SK-N-SH (cell line): ENCODE data around the gene GOLPH3. TPM values are rescaled to one million over a fixed set of nuclear protein-coding genes. Genes with fewer than 3 reads are reported as not detected.

Experiments
- CTCF ChIA-PET: fragments of 300-600, 350-600 bp; formaldehyde crosslinking; extraction: SDS; loops from one replicate; lab custom pipeline; 2021; lab: Yijun Ruan, JAX
- POLR2A ChIA-PET: fragments of 350-600 bp; sonication (Branson Sonifier 250); formaldehyde crosslinking; extraction: SDS; loops from one replicate; lab custom pipeline; 2020; ENCODE audit warnings: antibody characterized with exemption, inconsistent platforms; lab: Yijun Ruan, JAX
- DNase-seq: peaks from one replicate; pipeline ENCODE4 v3.0.0; 2012
- H2AFZ ChIP-seq: fragments of 200-600 bp; sonication (generic); 2 replicates; pipeline ENCODE4 v1.8.1; 2016; ENCODE audit warnings: antibody characterized with exemption, mild to moderate bottlenecking, low read depth
- H3F3A ChIP-seq: fragments of 200-600 bp; sonication (generic); replicated peaks from 2 replicates; pipeline ENCODE3; 2016; ENCODE audit warnings: antibody characterized with exemption, mild to moderate bottlenecking; ENCODE audit not compliant: insufficient read depth
- H3K27ac ChIP-seq, 2 experiments: fragments of 200-500 bp in 1 of 2; fragments of 200-600 bp in 1 of 2; sonication (Bioruptor generic) in 1 of 2; sonication (generic), shearing (Covaris generic) in 1 of 2; 2 replicates each; pipeline versions ENCODE4 v1.5.1 to v1.6.1; 2014 to 2016; ENCODE audit warnings: low read depth in 2 of 2, inconsistent platforms in 1 of 2, low read length in 1 of 2, mild to moderate bottlenecking in 1 of 2, mixed read lengths in 1 of 2
- H3K27me3 ChIP-seq: fragments of 200-600 bp; sonication (generic), shearing (Covaris generic); 2 replicates; pipeline ENCODE4 v1.6.1; 2016; ENCODE audit warnings: mixed run types; ENCODE audit not compliant: insufficient read depth
- H3K36me3 ChIP-seq, 2 experiments: fragments of 200-500 bp in 1 of 2; fragments of 200-600 bp in 1 of 2; sonication (Bioruptor generic) in 1 of 2; sonication (generic) in 1 of 2; replicated peaks in 1 of 2; 2 replicates each; pipeline versions ENCODE3 to v1.5.1; 2014 to 2016; ENCODE audit warnings: low read length in 1 of 2, mild to moderate bottlenecking in 1 of 2; ENCODE audit not compliant: insufficient read depth in 2 of 2, control insufficient read depth in 1 of 2
- H3K4me1 ChIP-seq, 2 experiments: fragments of 200-500 bp in 1 of 2; fragments of 200-600 bp in 1 of 2; sonication (Bioruptor generic) in 1 of 2; sonication (generic), shearing (Covaris generic) in 1 of 2; 2 replicates each; pipeline versions ENCODE4 v1.5.1 to v1.6.1; 2014 to 2016; ENCODE audit warnings: low read depth in 1 of 2, low read length in 1 of 2, mixed run types in 1 of 2; ENCODE audit not compliant: insufficient read depth in 2 of 2, control insufficient read depth in 1 of 2
- H3K4me2 ChIP-seq: fragments of 200-600 bp; sonication (generic), shearing (Covaris generic); 2 replicates; pipeline ENCODE4 v1.6.1; 2017; ENCODE audit warnings: mixed run types
- H3K4me3 ChIP-seq, 2 experiments: fragments of 200-500 bp in 1 of 2; fragments of 200-600 bp in 1 of 2; sonication (Bioruptor generic) in 1 of 2; sonication (generic), shearing (Covaris generic) in 1 of 2; 2 replicates each; pipeline versions ENCODE4 v1.5.1 to v1.8.1; 2014 to 2016; ENCODE audit warnings: low read depth in 2 of 2, inconsistent platforms in 1 of 2, low read length in 1 of 2, mild to moderate bottlenecking in 1 of 2, mixed read lengths in 1 of 2, moderate library complexity in 1 of 2
- H3K79me2 ChIP-seq: fragments of 200-600 bp; sonication (generic); 2 replicates; pipeline ENCODE4 v1.8.1; 2017; ENCODE audit warnings: mild to moderate bottlenecking; ENCODE audit not compliant: insufficient read depth
- H3K9ac ChIP-seq: fragments of 200-600 bp; sonication (generic); 2 replicates; pipeline ENCODE4 v1.6.1; 2017; ENCODE audit warnings: mixed run types
- H3K9me2 ChIP-seq: fragments of 200-600 bp; sonication (generic); 2 replicates; pipeline ENCODE4 v1.6.1; 2017; ENCODE audit warnings: mixed run types
- H3K9me3 ChIP-seq: fragments of 200-600 bp; sonication (generic); 2 replicates; pipeline ENCODE4 v1.6.1; 2017; ENCODE audit warnings: mixed run types, mild to moderate bottlenecking, moderate library complexity
- H4K20me1 ChIP-seq: fragments of 200-600 bp; sonication (generic); 2 replicates; pipeline ENCODE4 v1.6.1; 2017; ENCODE audit warnings: mild to moderate bottlenecking, mixed run types; ENCODE audit not compliant: insufficient read depth
- ELF1 ChIP-seq: IDR thresholded peaks from 2 replicates; pipeline ENCODE4 v1.4.0; 2012
- EP300 ChIP-seq, 2 experiments: IDR thresholded peaks; 2 replicates each; pipeline versions ENCODE4 v1.4.0 to v1.6.1; 2012; ENCODE audit warnings: borderline replicate concordance in 1 of 2, low read depth in 1 of 2, low read length in 1 of 2
- EZH2phosphoT487 ChIP-seq: fragments of 200-600 bp; sonication (generic); IDR thresholded peaks from 2 replicates; pipeline ENCODE4 v1.6.1; 2017; ENCODE audit warnings: low read depth, mixed run types, mild to moderate bottlenecking, antibody characterized with exemption, moderate library complexity, borderline replicate concordance
- GATA2 ChIP-seq: sonication (generic); formaldehyde crosslinking; IDR thresholded peaks from 2 replicates; pipeline ENCODE4 v1.5.0; 2020; ENCODE audit warnings: mild to moderate bottlenecking, missing genetic modification reagents
- JUND ChIP-seq: IDR thresholded peaks from 2 replicates; pipeline ENCODE4 v1.4.0; 2012
- MEF2A ChIP-seq: IDR thresholded peaks from 2 replicates; pipeline ENCODE4 v1.4.0; 2012; ENCODE audit warnings: low read depth, borderline replicate concordance
- MXI1 ChIP-seq: IDR thresholded peaks from 2 replicates; pipeline ENCODE4 v1.6.1; 2012; ENCODE audit warnings: mild to moderate bottlenecking, low read depth, low read length, improper control_type of control experiment
- NFIC ChIP-seq: IDR thresholded peaks from 2 replicates; pipeline ENCODE4 v1.4.0; 2012; ENCODE audit warnings: borderline replicate concordance
- NRF1 ChIP-seq: IDR thresholded peaks from 2 replicates; pipeline ENCODE4 v1.6.1; 2012; ENCODE audit warnings: low read depth, mild to moderate bottlenecking, low read length
- RAD21 ChIP-seq: IDR thresholded peaks from 2 replicates; pipeline ENCODE4 v1.6.1; 2012; ENCODE audit warnings: mild to moderate bottlenecking, low read length
- RFX5 ChIP-seq: IDR thresholded peaks from 2 replicates; pipeline ENCODE4 v1.6.1; 2012; ENCODE audit warnings: mild to moderate bottlenecking, improper control_type of control experiment, low read length
- RXRA ChIP-seq: IDR thresholded peaks from 2 replicates; pipeline ENCODE4 v1.4.0; 2012; ENCODE audit warnings: low read depth, mild to moderate bottlenecking, borderline replicate concordance
- SMC3 ChIP-seq: IDR thresholded peaks from 2 replicates; pipeline ENCODE4 v1.6.1; 2012; ENCODE audit warnings: low read depth, low read length, improper control_type of control experiment
- TAF1 ChIP-seq: IDR thresholded peaks from 2 replicates; pipeline ENCODE4 v1.6.1; 2012; ENCODE audit warnings: low read depth, mild to moderate bottlenecking, low read length, moderate library complexity, borderline replicate concordance
- TEAD4 ChIP-seq: IDR thresholded peaks from 2 replicates; pipeline ENCODE4 v1.4.0; 2012; ENCODE audit warnings: mild to moderate bottlenecking, borderline replicate concordance; ENCODE audit not compliant: insufficient read depth
- whole genome bisulfite sequencing: methylation state at CpG from one replicate; pipeline ENCODE4 v1.1.6; 2017; ENCODE audit warnings: low lambda C conversion rate; 5-methylcytosine and 5-hydroxymethylcytosine counted together
- polyA plus RNA-seq, 3 experiments: library from polyadenylated mRNA; depleted of rRNA; stranded (reverse); fragments of >200 nt; gene quantifications; 2 replicates each; pipeline ENCODE4 v1.2.3, GENCODE V29; 2012
- TF ChIP-seq, protein P1 (sequence below): IDR thresholded peaks from 2 replicates; pipeline ENCODE4 v1.4.0; 2012; ENCODE audit warnings: low read depth
- TF ChIP-seq, protein P2 (sequence below): IDR thresholded peaks from 2 replicates; pipeline ENCODE4 v1.4.0; 2012; ENCODE audit warnings: low read depth, borderline replicate concordance
- TF ChIP-seq, protein P3 (sequence below): fragments of 150-350 bp; IDR thresholded peaks from 2 replicates; pipeline ENCODE4 v1.6.1; 2017; ENCODE audit warnings: antibody characterized with exemption, low read length, low read depth, borderline replicate concordance
- TF ChIP-seq, protein P4 (sequence below): IDR thresholded peaks from 2 replicates; pipeline ENCODE4 v1.6.1; 2012; ENCODE audit warnings: mild to moderate bottlenecking, low read depth, low read length, moderate library complexity

GOLPH3 gene
- polyA plus RNA-seq, 1 of the 3 experiments (the other 2 are of a cell fraction): 25.5 TPM

DNA sequence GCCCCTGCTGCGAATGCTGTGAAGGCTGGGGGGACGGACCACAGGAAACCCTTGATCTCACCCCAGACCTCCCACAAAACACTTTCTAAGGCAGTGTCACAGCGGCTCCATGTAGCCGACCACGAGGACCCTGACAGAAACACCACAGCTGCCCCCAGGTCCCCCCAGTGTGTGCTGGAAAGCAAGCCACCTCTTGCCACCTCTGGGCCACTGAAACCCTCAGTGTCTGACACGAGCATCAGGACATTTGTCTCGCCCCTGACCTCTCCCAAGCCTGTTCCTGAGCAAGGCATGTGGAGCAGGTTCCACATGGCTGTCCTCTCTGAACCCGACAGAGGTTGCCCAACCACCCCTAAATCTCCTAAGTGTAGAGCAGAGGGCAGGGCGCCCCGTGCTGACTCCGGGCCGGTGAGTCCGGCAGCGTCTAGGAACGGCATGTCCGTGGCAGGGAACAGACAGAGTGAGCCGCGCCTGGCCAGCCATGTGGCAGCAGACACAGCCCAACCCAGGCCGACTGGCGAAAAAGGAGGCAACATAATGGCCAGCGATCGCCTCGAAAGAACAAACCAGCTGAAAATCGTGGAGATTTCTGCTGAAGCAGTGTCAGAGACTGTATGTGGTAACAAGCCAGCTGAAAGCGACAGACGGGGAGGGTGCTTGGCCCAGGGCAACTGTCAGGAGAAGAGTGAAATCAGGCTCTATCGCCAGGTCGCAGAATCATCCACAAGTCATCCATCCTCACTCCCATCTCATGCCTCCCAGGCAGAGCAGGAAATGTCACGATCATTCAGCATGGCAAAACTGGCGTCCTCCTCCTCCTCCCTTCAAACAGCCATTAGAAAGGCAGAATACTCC, 84.7 kb downstream of the GOLPH3 start:
- no peaks in the 10 kb centered on the region for H3K27me3 ChIP-seq
- ChIA-PET CTCF (interaction anchor here (0.6 to 1.8 kb wide), 2 partner anchors 264 to 534 kb away, joined by 3 to 14 read pairs; no protein-coding TSS in a partner anchor), POLR2A (no interaction called here)
- H3K9me2 ChIP-seq: no peaks in the 10 kb centered on the region
- no peak for DNase-seq
- H3K9me3 ChIP-seq: no peaks in the 10 kb centered on the region
- no peaks in the 10 kb centered on the region for H3K36me3 ChIP-seq
- no peak overlapping the region for H3K4me2 ChIP-seq
- no peak overlapping the region for H3K4me3 ChIP-seq
- H3F3A ChIP-seq: peaks cover 4% of the 10 kb centered on the region
- no peak for TF ChIP-seq EZH2phosphoT487
- no peak for TF ChIP-seq MXI1
- TF ChIP-seq NRF1: no peak
- TF ChIP-seq RAD21: no peak
- no peak for TF ChIP-seq GATA2 (CRISPR knock-in tag)
- TF ChIP-seq MEF2A: no peak
- TF ChIP-seq NFIC: no peak
- TF ChIP-seq, protein P1, sequence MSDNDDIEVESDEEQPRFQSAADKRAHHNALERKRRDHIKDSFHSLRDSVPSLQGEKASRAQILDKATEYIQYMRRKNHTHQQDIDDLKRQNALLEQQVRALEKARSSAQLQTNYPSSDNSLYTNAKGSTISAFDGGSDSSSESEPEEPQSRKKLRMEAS: no peak
- no peak for TF ChIP-seq JUND
- TF ChIP-seq, protein P2, sequence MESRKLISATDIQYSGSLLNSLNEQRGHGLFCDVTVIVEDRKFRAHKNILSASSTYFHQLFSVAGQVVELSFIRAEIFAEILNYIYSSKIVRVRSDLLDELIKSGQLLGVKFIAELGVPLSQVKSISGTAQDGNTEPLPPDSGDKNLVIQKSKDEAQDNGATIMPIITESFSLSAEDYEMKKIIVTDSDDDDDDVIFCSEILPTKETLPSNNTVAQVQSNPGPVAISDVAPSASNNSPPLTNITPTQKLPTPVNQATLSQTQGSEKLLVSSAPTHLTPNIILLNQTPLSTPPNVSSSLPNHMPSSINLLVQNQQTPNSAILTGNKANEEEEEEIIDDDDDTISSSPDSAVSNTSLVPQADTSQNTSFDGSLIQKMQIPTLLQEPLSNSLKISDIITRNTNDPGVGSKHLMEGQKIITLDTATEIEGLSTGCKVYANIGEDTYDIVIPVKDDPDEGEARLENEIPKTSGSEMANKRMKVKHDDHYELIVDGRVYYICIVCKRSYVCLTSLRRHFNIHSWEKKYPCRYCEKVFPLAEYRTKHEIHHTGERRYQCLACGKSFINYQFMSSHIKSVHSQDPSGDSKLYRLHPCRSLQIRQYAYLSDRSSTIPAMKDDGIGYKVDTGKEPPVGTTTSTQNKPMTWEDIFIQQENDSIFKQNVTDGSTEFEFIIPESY: no peak
- no peak for TF ChIP-seq RFX5
- no peak for TF ChIP-seq ELF1
- TF ChIP-seq TEAD4: no peak
- no peak for TF ChIP-seq TAF1
- no peak for TF ChIP-seq SMC3
- no peaks in the 10 kb centered on the region; a peak in 1 of 4 replicates for H3K4me1 ChIP-seq
- H3K79me2 ChIP-seq: no peaks in the 10 kb centered on the region
- H2AFZ ChIP-seq: no peak overlapping the region
- no peak overlapping the region for H3K9ac ChIP-seq
- no peaks in the 10 kb centered on the region for H4K20me1 ChIP-seq
- H3K27ac ChIP-seq: no peak overlapping the region
- WGBS: 86% methylated on average over 17 of the region's 30 CpGs

DNA sequence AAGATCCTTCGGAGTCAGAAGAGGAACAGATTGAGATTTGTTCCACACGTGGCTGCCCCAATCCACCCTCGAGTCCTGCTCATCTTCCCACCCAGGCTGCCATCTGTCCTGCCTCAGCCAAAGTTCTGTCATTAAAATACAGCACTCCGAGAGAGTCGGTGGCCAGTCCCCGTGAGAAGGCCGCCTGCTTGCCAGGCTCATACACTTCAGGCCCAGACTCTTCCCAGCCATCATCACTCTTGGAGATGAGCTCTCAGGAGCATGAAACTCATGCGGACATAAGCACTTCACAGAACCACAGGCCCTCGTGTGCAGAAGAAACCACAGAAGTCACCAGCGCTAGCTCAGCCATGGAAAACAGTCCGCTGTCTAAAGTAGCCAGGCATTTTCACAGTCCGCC, 85.9 kb downstream of the GOLPH3 start:
- Histone ChIP-seq H3K4me2 (no peak overlapping the region), H3K79me2 (no peaks in the 10 kb centered on the region)
- CTCF ChIA-PET: interaction anchor here (2.9 to 3.7 kb wide), 2 partner anchors 12 to 263 kb away, joined by 11 to 24 read pairs; no protein-coding TSS in a partner anchor
- TF ChIP-seq, protein P3, sequence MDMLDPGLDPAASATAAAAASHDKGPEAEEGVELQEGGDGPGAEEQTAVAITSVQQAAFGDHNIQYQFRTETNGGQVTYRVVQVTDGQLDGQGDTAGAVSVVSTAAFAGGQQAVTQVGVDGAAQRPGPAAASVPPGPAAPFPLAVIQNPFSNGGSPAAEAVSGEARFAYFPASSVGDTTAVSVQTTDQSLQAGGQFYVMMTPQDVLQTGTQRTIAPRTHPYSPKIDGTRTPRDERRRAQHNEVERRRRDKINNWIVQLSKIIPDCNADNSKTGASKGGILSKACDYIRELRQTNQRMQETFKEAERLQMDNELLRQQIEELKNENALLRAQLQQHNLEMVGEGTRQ: no peak
- no peak for TF ChIP-seq EP300 (IDR thresholded peaks at IDR 0.05; ENCODE audit: borderline replicate concordance in 1 of 2, low read depth in 1 of 2, low read length in 1 of 2)
- no peak for TF ChIP-seq MXI1
- TF ChIP-seq, protein P4, sequence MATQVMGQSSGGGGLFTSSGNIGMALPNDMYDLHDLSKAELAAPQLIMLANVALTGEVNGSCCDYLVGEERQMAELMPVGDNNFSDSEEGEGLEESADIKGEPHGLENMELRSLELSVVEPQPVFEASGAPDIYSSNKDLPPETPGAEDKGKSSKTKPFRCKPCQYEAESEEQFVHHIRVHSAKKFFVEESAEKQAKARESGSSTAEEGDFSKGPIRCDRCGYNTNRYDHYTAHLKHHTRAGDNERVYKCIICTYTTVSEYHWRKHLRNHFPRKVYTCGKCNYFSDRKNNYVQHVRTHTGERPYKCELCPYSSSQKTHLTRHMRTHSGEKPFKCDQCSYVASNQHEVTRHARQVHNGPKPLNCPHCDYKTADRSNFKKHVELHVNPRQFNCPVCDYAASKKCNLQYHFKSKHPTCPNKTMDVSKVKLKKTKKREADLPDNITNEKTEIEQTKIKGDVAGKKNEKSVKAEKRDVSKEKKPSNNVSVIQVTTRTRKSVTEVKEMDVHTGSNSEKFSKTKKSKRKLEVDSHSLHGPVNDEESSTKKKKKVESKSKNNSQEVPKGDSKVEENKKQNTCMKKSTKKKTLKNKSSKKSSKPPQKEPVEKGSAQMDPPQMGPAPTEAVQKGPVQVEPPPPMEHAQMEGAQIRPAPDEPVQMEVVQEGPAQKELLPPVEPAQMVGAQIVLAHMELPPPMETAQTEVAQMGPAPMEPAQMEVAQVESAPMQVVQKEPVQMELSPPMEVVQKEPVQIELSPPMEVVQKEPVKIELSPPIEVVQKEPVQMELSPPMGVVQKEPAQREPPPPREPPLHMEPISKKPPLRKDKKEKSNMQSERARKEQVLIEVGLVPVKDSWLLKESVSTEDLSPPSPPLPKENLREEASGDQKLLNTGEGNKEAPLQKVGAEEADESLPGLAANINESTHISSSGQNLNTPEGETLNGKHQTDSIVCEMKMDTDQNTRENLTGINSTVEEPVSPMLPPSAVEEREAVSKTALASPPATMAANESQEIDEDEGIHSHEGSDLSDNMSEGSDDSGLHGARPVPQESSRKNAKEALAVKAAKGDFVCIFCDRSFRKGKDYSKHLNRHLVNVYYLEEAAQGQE: no peak
- TF ChIP-seq RXRA: no peak
- no peak for TF ChIP-seq TAF1
- TF ChIP-seq GATA2 (CRISPR knock-in tag): no peak
- TF ChIP-seq, protein P1: no peak

More for the DNA sequence above, 85.9 kb downstream of the GOLPH3 start:
- H3K4me1 ChIP-seq: no peaks in the 10 kb centered on the region; a peak in 1 of 4 replicates
- no peaks in the 10 kb centered on the region for H3K36me3 ChIP-seq
- no peak overlapping the region for H3K9ac ChIP-seq
- no peak overlapping the region for H3K4me3 ChIP-seq
- no peaks in the 10 kb centered on the region for H3F3A ChIP-seq
- POLR2A ChIA-PET: no interaction called here
- no peak overlapping the region for H2AFZ ChIP-seq
- H3K27me3 ChIP-seq: no peaks in the 10 kb centered on the region
- no peaks in the 10 kb centered on the region for H4K20me1 ChIP-seq
- DNase-seq: no peak
- no peak overlapping the region for H3K27ac ChIP-seq
- H3K9me3 ChIP-seq: no peaks in the 10 kb centered on the region
- 88% methylated on average over 12 of the region's 12 CpGs for WGBS
- no peaks in the 10 kb centered on the region for H3K9me2 ChIP-seq
